Epidermal melanocyte (primary cell): Measurements from ENCODE around the gene PIK3R5.
"Not testable (repeated sequence)": the region's sequence is repeated elsewhere in the genome, so short reads cannot be mapped to it uniquely, and the experiment has no call there.

Experiments used
- DNase-seq: peaks from one replicate; pipeline ENCODE4 v3.0.0; 2011; ENCODE audit warnings: low spot score; ENCODE audit not compliant: insufficient read length

Gene PIK3R5

DNA sequence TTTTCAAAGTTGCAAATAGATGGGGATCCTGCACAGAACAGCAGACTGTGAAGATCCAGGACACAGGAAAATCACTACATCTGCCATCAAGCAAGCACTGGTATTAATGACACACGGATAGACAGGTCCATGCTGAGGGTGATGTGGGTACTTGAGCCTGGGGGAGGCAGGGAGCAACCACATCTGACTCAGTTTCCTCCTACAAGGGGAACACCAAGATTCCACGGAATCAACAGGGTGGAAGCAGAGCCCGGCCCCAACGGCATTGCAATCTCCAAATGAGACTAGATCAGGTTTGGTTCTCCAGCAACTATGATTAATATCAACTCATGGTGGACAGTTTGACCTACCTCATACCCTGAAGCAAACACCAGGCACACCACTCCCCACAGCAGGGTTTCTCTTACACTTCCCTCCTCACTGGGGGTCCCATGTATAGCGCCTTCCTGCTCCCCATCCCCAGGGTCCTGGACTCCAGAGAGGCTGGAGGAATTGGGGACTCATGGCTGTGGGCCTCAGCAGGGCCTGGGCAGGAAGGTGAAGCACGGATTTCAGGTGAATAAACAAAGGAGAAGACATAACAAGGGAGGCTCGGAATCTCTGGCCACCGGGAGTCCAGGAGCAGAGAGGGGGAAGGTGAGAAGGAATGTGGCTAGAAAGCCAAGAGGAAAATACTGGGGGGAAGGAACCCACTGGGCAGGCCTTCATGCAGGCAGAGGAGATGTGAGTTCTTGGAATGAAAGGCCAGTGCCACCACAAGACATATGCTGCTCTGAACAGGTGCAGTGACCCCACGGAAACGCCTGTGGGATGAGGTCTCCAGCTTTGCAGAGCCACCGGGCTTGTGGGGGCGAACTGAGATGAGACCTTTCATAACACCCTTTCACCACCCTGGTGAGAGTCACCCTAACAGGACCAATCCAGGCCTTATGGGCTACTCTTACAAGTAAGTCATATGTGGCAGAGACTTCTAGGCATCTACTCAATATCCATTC lies 68.6 kb downstream of the PIK3R5 start:
- DNase-seq: no peak

DNA sequence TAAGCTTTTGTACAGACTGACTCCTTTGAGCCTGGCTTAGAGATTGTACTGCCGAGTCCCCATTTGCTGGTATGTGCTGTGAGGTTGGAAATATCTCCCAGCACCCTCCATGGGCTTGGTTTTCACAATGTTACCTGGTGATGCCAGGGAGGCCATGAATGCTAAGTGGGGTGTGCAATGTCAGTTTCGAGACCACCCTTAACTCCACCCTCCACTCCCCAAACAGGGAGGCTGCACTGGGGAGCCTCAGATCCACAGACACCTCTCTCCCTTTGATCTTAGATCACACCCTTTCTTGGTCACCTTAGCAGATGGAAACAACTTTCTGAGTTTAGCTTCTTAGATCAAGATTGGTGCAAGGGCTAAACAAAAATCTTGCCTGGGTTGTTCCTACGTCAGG lies 69.4 kb downstream of the PIK3R5 start:
- no peak for DNase-seq

GRCh38 chr17:8894673-8895578 lies 70.6 kb downstream of the PIK3R5 start:
- DNase-seq: peak; percentile 82

- DNase-seq: no peak
These were observed 71.3 kb downstream of the PIK3R5 start for GRCh38 chr17:8894202-8894671.

DNA sequence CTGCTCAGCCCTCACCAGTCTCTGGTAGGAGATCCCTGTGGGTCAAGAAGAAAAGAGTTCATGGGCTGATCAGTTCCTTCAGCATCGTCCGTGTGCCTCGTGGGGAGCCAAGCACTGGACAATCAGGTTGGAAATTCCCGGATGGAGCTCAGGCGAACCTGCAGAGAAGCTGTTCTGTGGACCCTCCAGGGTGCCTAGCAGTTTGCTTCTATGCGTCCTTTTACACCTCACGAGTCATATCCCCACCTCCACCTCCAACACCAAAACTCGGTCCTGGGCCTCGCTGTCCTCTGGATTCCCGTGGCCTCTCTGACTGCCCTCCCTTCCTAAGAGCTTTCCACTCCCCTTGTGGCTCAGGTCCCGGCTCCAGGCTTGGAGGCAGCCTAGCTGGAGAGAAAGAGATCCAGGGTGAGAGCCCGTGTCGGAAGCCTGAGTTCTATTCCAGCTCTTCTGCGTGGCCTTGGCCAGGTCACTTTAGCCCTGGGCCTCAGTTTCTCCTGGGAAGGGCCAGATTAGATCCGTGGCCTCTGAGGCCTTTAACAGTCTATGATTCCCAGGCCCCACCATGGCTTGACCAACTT lies 71.8 kb downstream of the PIK3R5 start:
- DNase-seq: no peak

- no peak for DNase-seq
These were observed 72.4 kb downstream of the PIK3R5 start for GRCh38 chr17:8893059-8893458.

GRCh38 chr17:8892338-8892690 lies 73.2 kb downstream of the PIK3R5 start:
- no peak for DNase-seq

DNA sequence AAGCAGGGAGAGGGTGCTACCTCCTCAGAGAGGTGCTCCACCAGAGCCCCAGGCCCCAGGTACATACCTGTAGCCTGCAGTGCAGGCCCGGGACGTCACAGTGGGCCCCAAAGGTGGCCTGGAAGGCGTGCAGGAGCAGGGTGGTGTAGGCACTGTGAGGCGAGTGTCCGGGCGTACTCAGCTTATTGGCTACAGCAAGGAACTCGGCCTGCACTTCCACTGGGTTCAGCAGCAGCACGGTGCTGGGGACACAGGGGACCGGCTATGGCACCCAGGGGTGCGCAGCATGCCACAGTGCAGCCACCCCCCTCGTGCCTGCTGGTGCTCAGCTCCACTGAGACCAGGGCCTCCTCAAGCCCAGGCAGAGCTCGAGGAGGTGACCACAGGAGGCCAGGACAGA lies 74.8 kb downstream of the PIK3R5 start:
- DNase-seq: no peak

DNA sequence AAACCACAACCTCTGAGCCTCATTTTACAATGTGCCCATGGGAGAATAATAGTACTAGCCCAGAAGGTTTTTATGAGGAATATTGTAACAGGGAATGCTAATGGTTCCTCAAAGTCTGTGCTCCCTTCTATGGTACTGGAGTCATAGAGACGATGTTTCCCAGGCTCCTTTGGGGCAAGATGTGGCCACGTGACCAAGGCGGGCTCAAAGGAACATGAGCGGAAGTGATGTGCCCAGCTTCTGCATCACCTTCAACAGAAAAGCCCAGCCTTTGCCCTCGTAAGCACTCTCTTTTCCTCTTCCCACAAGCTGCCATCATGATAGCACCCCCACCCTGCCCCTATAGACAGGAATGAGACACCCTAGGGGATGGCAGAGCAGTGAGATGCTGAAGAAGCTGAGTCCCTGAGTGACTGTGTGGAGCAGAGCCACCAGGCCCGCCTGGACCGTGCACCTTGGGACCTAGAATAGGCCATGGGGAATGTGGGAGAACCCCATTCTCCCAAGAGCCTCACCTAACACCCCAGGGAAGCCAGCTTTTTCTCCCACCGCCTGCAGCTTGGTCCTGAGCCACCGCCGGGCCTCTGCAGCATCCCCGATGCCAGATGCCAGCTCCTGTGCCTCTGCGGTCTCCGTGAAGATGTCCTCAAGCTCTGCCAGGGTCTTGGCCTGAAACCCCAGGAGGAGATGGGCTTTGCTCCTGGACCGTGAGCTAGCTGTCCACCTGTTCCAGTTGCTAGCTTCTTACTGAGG lies 75.9 kb downstream of the PIK3R5 start:
- no peak for DNase-seq

DNA sequence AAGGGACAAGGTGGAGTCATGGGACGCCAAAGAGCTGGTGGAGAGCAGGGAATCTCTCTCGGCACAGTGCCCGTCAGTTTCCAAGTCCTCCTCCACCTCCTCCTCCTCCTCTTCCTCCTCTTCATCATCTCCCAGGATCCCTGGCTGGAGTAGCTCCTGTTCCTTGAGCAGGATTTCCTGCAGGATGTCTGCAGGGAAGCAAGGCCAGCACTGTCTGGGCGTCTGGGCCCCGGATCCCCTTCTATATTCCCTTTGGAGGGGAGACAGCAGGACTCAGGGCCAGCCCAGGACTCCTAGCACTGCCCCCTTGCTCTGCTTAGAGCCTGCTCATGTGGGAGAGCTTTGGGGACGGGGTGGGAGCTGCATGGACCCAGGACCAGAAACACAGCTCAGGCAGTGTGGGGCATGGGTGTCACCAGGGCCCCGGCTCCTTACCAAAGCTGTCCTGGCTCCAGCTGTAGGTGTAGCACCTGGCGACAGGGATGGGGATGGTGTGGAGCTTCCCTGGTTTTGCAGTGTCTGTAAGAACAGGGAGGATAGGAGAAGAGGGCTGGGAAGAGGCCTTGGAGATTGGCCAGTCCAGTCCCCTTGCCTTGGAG lies 76.7 kb downstream of the PIK3R5 start:
- DNase-seq: no peak

DNA sequence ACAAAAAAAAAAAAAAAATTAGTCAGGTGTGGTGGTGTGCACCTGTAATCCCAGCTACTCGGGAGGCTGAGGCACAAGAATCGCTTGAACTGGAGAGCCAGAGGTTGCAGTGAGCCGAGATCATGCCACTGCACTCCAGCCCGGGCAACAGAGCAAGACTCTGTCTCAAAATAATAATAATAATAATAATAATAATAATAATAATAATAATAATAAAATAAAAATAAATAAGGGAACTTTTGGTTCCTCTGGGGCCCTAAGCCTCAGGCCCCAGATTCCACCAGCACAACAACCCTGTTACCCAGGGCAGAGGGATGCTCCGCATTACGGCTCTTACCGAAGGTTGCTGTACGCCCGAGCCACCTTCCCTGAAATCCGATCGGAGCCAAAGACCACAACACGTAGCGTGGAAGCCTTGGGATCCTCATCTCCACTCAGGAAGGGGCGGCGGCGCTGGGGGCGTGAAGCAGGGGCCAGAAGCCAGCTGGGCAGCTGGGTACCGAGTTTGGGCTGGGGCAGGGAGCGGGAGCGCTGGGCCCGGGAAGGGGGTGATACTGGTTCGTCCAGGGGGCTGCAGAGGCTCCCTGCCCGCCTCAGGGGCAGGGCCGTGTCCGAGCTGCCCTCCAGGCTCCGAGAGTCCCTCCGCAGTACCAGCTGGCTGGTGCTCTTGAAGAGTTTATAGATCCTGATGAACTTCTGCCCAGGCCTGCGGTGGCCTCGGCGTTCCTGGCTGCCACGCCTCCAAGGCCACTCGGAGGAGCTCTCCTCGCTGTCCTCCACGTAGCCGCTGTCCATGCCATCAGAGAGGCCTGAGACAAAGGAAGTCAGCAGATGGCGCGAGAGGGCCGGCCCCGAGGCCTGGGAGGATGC lies 77.4 kb downstream of the PIK3R5 start:
- DNase-seq: no peak

GRCh38 chr17:8887301-8887700 lies 78.2 kb downstream of the PIK3R5 start:
- no peak for DNase-seq

DNA sequence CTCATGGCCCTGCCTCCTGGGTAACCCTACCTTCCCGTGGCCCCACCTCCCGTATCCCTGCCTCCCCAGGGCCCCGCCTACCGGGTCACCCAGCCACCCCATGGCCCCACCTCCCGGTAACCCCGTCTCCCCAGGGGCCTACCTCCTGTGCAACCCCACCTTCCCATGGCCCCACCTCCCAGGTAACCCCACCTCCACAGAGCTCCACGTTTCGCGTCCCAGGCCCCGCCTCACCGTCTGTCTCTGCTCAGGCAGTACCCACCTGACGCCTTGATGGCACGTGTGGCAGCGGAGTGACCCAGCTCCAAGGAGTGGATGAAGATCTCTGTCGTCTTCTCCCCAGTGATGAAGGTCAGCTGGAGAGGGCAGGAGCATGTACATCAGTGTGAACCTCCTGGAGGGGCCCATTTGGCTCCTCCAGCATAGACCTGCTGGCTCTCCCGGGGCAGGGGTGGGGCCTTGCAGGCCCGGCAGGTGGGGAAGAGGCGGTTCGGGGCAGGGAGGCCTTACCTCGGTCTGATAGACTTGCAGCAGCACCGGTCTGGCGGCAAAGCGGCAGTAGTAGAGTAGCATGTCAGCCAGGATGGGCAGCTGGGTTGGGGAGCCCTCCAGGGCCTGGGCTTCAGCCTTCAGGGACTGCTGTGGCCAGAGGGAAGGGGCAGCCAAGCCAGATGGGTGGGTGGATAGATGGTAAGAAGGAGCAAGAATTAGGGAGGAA lies 79.4 kb downstream of the PIK3R5 start:
- DNase-seq: no peak

- not testable (repeated sequence) for DNase-seq
These were observed 80.1 kb downstream of the PIK3R5 start for GRCh38 chr17:8885163-8885966.

- DNase-seq: no peak
These were observed 81.0 kb downstream of the PIK3R5 start for GRCh38 chr17:8884336-8884990.

DNA sequence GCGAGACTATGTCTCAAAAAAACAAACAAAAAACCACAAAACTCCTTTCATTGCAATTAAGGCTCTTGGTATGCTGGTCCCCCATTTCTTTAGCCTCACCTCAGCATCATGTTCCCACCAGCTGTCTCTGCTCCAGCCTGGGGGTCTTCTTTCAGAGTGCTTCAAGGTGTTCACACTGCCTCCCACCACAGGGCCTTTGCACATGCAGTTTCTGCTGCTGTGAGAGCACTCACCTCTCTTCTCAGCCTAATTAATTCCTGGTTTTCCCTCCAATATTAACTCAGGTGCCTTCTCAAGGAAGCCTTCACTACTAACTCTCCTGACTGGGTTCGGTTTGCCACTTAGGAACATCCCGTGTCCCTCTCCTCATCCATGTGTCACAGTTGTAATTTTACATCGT lies 82.2 kb downstream of the PIK3R5 start:
- no peak for DNase-seq

DNA sequence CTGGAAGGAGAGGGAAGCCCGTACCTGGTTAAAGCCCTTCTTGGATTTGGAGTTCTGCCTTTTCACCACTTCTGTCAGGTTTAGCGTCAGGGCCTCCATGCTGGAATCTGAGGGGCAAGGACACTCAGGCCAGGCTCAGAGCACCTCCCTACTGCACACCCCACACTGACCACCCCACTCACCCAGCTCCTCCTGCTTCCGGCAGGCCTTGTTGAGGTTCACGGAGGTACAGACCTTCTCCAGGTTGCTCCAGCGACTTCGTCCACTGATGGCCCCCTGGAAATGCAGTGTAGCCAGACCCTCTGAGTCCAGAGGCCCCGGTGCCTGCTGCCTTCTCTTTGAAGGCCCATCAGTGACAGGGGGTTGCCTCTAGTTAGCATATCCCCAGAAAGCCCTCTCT lies 83.9 kb downstream of the PIK3R5 start:
- DNase-seq: no peak

GRCh38 chr17:8880466-8880865 lies 85.0 kb downstream of the PIK3R5 start:
- DNase-seq: no peak
